A549 (cell line): Measurements from ENCODE around the gene MRPL19. TPM values are rescaled to one million over a fixed set of nuclear protein-coding genes. Genes with fewer than 3 reads are reported as not detected.

Experiments used
- ATAC-seq, 2 experiments: fragments of 200-7000 bp in 1 of 2; fragments of >200 bp in 1 of 2; cut with Nextera tagmentation in 1 of 2; cut with Tn5 transposase in 1 of 2; 3 replicates each; pipeline versions ENCODE4 v1.8.0 to v1.9.1; 2018 to 2020; ENCODE audit warnings: mild to moderate bottlenecking in 1 of 2, moderate library complexity in 1 of 2
- CTCF ChIA-PET: fragments of 300-600 bp; sonication (Branson Sonifier 250); formaldehyde crosslinking; extraction: SDS; loops from one replicate; lab custom pipeline; 2021; ENCODE audit warnings: antibody characterized with exemption, inconsistent platforms; lab: Yijun Ruan, JAX
- POLR2A ChIA-PET: fragments of 350-600 bp; formaldehyde crosslinking; extraction: SDS; loops from one replicate; lab custom pipeline; 2021; ENCODE audit warnings: antibody characterized with exemption, inconsistent platforms; lab: Yijun Ruan, JAX
- DNase-seq, 2 experiments: peaks; one replicate each; pipeline versions ENCODE4 v3.0.0 to v3.0.0-alpha.2; 2011 to 2016; ENCODE audit warnings: low read depth in 1 of 2, low spot score in 1 of 2
- FAIRE-seq: peaks from 2 replicates; lab custom pipeline; 2011; peaks lifted over from hg19 to GRCh38; lab: Jason Lieb, UNC
- H3K27ac ChIP-seq, 2 experiments: fragments of >200 bp; sonication (Bioruptor Twin); formaldehyde crosslinking; 3 replicates each; pipeline ENCODE4 v1.5.1; 2016 to 2017
- H3K4me1 ChIP-seq: fragments of >200 bp; sonication (Bioruptor Twin); formaldehyde crosslinking; 3 replicates; pipeline ENCODE4 v1.6.1; 2016
- H3K4me2 ChIP-seq: fragments of >200 bp; sonication (Bioruptor Twin); formaldehyde crosslinking; 3 replicates; pipeline ENCODE4 v1.6.1; 2016
- H3K4me3 ChIP-seq: fragments of >200 bp; sonication (Bioruptor Twin); formaldehyde crosslinking; 3 replicates; pipeline ENCODE4 v1.5.1; 2016
- H3K9me3 ChIP-seq: fragments of >200 bp; sonication (Bioruptor Twin); formaldehyde crosslinking; 3 replicates; pipeline ENCODE4 v1.6.1; 2016
- BHLHE40 ChIP-seq: IDR thresholded peaks from 2 replicates; pipeline ENCODE4 v1.6.1; 2012; ENCODE audit warnings: low read depth, low read length, inconsistent platforms
- CBX8 ChIP-seq: fragments of 200-600 bp; sonication (generic); IDR thresholded peaks from 2 replicates; pipeline ENCODE4 v1.6.1; 2016
- CHD4 ChIP-seq: fragments of 200-600 bp; sonication (generic); IDR thresholded peaks from 2 replicates; pipeline ENCODE4 v1.6.1; 2016; ENCODE audit warnings: antibody characterized with exemption, mild to moderate bottlenecking, borderline replicate concordance
- EP300 ChIP-seq, 2 experiments: fragments of >200 bp; sonication (Bioruptor Twin); formaldehyde crosslinking; IDR thresholded peaks; 2 replicates in 1 of 2; 3 replicates in 1 of 2; pipeline ENCODE4 v1.6.1; 2016 to 2017
- FOSL2 ChIP-seq, 2 experiments: fragments of 450-650 bp in 1 of 2; fragments of >200 bp in 1 of 2; sonication (Bioruptor Twin) in 1 of 2; formaldehyde crosslinking; IDR thresholded peaks; 2 replicates each; pipeline versions ENCODE4 v1.5.0 to v1.6.1; 2016 to 2020; ENCODE audit warnings: mild to moderate bottlenecking in 1 of 2, moderate library complexity in 1 of 2
- HES2 ChIP-seq: fragments of >200 bp; sonication (Bioruptor Twin); formaldehyde crosslinking; IDR thresholded peaks from 2 replicates; pipeline ENCODE4 v1.6.1; 2016
- HOXA7 ChIP-seq: fragments of 250-450 bp; sonication (Bioruptor Pico); IDR thresholded peaks from 2 replicates; pipeline ENCODE4 v1.5.0; 2020; ENCODE audit warnings: mild to moderate bottlenecking, moderate library complexity
- HOXB5 ChIP-seq: fragments of 250-450 bp; sonication (Bioruptor Pico); IDR thresholded peaks from 2 replicates; pipeline ENCODE4 v1.5.0; 2020; ENCODE audit warnings: mild to moderate bottlenecking, moderate library complexity
- JUN ChIP-seq, 2 experiments: fragments of >200 bp; sonication (Bioruptor Twin); formaldehyde crosslinking; IDR thresholded peaks; 2 replicates in 1 of 2; 3 replicates in 1 of 2; pipeline ENCODE4 v1.6.1; 2016 to 2017
- JUNB ChIP-seq: fragments of >200 bp; sonication (Bioruptor Twin); formaldehyde crosslinking; IDR thresholded peaks from 2 replicates; pipeline ENCODE4 v1.6.1; 2016
- KDM1A ChIP-seq: fragments of 200-600 bp; sonication (generic); IDR thresholded peaks from 2 replicates; pipeline ENCODE4 v1.6.1; 2016; ENCODE audit warnings: low read depth, mild to moderate bottlenecking
- MAZ ChIP-seq: fragments of 150-350 bp; IDR thresholded peaks from 2 replicates; pipeline ENCODE4 v1.6.1; 2014; ENCODE audit warnings: antibody characterized with exemption, low read depth, low read length, borderline replicate concordance
- NFE2L2 ChIP-seq: fragments of 150-350 bp; conservative IDR thresholded peaks from 2 replicates; pipeline ENCODE4 v1.6.1; 2014; ENCODE audit warnings: low read length
- PHF8 ChIP-seq: fragments of 200-600 bp; sonication (generic); IDR thresholded peaks from 2 replicates; pipeline ENCODE4 v1.6.1; 2016; ENCODE audit warnings: low read depth, mild to moderate bottlenecking, antibody characterized with exemption, moderate library complexity, borderline replicate concordance
- POLR2AphosphoS2 ChIP-seq: conservative IDR thresholded peaks from 2 replicates; pipeline ENCODE4 v1.6.1; 2012; ENCODE audit warnings: low read length, improper control_type of control experiment, inconsistent platforms
- RARB ChIP-seq: fragments of 250-450 bp; sonication (Bioruptor Pico); IDR thresholded peaks from 2 replicates; pipeline ENCODE4 v1.8.0; 2021; ENCODE audit warnings: mild to moderate bottlenecking, moderate library complexity
- RCOR1 ChIP-seq: fragments of 150-350 bp; IDR thresholded peaks from 2 replicates; pipeline ENCODE4 v1.6.1; 2014; ENCODE audit warnings: antibody characterized with exemption, low read length, low read depth
- SREBF2 ChIP-seq: fragments of 450-650 bp; IDR thresholded peaks from 2 replicates; pipeline ENCODE4 v1.6.1; 2014; ENCODE audit warnings: mild to moderate bottlenecking, moderate library complexity
- USF2 ChIP-seq: fragments of 450-650 bp; IDR thresholded peaks from 2 replicates; pipeline ENCODE4 v1.6.1; 2014; ENCODE audit warnings: antibody characterized with exemption
- ZC3H11A ChIP-seq: fragments of 450-650 bp; IDR thresholded peaks from 2 replicates; pipeline ENCODE4 v1.6.1; 2014; ENCODE audit warnings: antibody characterized with exemption, mild to moderate bottlenecking
- WGBS: methylation state at CpG from one replicate; pipeline ENCODE4 v1.1.6; 2017; ENCODE audit errors: missing lambda C conversion rate; 5-methylcytosine and 5-hydroxymethylcytosine counted together
- polyA plus RNA-seq, 4 experiments: library from polyadenylated mRNA; depleted of rRNA in 3 of 4; stranded (reverse); fragments of >200 nt; fragmentation: RNase III in 1 of 4; extraction: RNeasy Plus Mini Kit Qiagen cat#74134 plus additional on column Dnase treatment in 1 of 4; gene quantifications; 2 replicates in 3 of 4; 3 replicates in 1 of 4; pipeline ENCODE4 v1.2.3, GENCODE V29; 2011 to 2017
- TF ChIP-seq, protein P1 (sequence below): fragments of 200-600 bp; sonication (generic); IDR thresholded peaks from 2 replicates; pipeline ENCODE4 v1.6.1; 2016; ENCODE audit warnings: antibody characterized with exemption, mild to moderate bottlenecking, moderate library complexity

Gene MRPL19
- polyA plus RNA-seq, 2 of the 4 experiments (the other 2 are of a cell fraction): 70.5 to 147 TPM

DNA sequence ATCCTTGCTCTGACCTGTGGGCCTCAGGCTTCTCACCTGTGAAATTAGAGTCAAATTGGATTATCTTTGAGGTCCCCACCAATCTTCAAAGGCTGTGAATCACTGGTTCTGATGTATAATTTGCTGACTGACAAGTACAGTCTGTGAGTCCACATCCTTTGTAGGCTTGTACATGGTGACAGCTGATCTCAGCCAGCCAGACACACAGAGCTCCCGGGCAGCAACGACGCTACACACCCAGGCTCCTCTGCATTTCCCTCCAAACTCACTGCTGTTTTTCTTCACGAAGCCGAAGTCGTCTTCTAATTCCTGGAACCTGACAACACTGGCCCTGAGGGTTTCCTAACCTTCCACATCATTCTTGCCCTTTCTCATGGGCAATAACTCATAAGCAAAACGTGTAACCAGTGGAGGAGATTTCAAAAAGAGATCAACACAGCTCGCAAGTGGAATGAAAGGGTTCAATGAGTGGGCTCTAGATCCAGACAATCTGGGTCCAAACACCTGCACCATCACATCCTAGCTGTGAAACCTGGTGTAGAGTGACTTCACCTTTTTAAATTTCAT is 47.9 kb upstream of the MRPL19 start:
- TF ChIP-seq, protein P1, sequence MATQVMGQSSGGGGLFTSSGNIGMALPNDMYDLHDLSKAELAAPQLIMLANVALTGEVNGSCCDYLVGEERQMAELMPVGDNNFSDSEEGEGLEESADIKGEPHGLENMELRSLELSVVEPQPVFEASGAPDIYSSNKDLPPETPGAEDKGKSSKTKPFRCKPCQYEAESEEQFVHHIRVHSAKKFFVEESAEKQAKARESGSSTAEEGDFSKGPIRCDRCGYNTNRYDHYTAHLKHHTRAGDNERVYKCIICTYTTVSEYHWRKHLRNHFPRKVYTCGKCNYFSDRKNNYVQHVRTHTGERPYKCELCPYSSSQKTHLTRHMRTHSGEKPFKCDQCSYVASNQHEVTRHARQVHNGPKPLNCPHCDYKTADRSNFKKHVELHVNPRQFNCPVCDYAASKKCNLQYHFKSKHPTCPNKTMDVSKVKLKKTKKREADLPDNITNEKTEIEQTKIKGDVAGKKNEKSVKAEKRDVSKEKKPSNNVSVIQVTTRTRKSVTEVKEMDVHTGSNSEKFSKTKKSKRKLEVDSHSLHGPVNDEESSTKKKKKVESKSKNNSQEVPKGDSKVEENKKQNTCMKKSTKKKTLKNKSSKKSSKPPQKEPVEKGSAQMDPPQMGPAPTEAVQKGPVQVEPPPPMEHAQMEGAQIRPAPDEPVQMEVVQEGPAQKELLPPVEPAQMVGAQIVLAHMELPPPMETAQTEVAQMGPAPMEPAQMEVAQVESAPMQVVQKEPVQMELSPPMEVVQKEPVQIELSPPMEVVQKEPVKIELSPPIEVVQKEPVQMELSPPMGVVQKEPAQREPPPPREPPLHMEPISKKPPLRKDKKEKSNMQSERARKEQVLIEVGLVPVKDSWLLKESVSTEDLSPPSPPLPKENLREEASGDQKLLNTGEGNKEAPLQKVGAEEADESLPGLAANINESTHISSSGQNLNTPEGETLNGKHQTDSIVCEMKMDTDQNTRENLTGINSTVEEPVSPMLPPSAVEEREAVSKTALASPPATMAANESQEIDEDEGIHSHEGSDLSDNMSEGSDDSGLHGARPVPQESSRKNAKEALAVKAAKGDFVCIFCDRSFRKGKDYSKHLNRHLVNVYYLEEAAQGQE: no peak
- TF ChIP-seq HES2: no peak
- no peak for TF ChIP-seq ZC3H11A
- no peak for TF ChIP-seq SREBF2
- no peak for TF ChIP-seq MAZ
- TF ChIP-seq JUN (IDR thresholded peaks at IDR 0.05): no peak
- no peak for TF ChIP-seq NFE2L2
- FAIRE-seq (no peak), DNase-seq (no peak), ATAC-seq (no peak)
- Histone ChIP-seq H3K4me1 (peaks cover 62% of the 10 kb centered on the region), H3K4me2 (no peak overlapping the region), H3K27ac (peak overlapping the region in 1 of 2 experiments; percentile 80; a peak in 2 of 6 replicates), H3K9me3 (no peaks in the 10 kb centered on the region), H3K4me3 (no peak overlapping the region)
- 78% methylated on average over 8 of the region's 8 CpGs for WGBS
- POLR2A ChIA-PET: no interaction called here
- CTCF ChIA-PET: interaction anchor here (1.8 kb wide), 1 partner anchor 10 kb away, joined by 6 read pairs; no protein-coding TSS in a partner anchor

DNA sequence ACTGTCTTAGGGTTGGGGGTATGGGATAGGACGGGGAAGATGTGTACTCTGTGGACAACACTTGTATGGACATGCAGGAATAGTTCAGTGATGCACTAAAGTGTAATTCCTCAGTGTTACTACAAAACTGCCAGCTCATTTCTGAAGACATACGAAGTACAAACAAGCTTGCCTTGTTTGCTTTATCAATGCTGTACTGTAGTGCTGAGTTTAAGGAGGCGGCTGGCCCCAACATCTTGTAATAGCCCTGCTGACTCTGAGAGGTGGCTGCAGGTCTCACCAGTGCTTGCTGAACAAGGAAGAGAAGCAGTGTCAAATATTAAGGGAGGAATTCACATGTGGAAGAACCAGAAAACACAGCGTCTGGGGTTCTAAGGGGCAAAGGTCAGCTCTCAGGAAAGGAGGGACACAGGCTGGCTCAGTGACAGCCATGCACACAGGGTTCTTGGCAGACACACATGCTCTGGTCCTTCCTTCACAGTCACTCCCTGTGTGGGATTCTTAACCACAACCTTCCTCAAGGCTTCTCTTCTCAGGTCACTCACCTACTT is 46.0 kb upstream of the MRPL19 start:
- ChIA-PET CTCF (interaction anchor here (0.7 to 2.0 kb wide), 4 partner anchors 9 to 136 kb away, joined by 3 to 9 read pairs (median 5); no protein-coding TSS in a partner anchor), POLR2A (no interaction called here)
- Histone ChIP-seq H3K9me3 (no peaks in the 10 kb centered on the region), H3K27ac (peak overlapping the region; percentile 32 to 69; a peak in 5 of 6 replicates), H3K4me3 (no peak overlapping the region), H3K4me1 (peaks cover 64% of the 10 kb centered on the region), H3K4me2 (peak overlapping the region; percentile 16)
- ATAC-seq (peak in 1 of 2 experiments; percentile 14; a peak in 3 of 6 replicates), FAIRE-seq (no peak), DNase-seq (no peak)
- WGBS: 25% methylated on average over 4 of the region's 4 CpGs
- TF ChIP-seq BHLHE40 (no peak), PHF8 (no peak), MAZ (no peak), POLR2AphosphoS2 (no peak), RCOR1 (no peak), JUNB (no peak), HOXA7 (CRISPR knock-in tag) (no peak), ZC3H11A (no peak), CHD4 (no peak), EP300 (IDR thresholded peaks at IDR 0.05) (no peak), CBX8 (no peak), HOXB5 (CRISPR knock-in tag) (no peak), KDM1A (no peak), JUN (IDR thresholded peaks at IDR 0.05) (no peak)

DNA sequence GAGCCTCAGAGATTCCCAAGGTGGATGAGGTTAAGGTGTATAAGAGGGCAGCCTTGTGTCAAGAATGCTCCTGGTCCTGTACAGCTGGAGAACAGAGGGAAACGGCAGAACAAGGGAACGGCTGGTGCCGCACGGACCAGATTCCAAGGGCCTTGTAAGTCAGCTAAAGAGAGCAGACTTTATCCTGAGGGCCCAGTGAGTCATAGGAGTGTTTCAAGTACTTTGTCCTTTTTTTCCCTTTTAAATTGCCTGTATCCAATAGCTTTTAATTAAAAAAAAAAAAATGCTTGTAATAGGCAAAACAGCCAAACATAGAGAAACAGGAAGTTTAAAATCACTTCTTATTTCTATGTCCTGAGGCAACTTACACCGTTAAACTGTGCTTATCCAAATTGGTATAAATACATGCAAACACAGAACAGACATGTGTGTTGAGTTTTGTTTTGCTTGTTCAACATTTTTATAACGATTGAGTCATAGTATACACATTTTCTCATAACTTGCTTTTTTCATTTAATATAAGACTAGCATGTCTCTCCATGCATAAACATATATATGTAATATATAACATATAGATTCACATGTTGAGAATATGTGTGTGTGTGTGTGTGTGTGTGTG is 43.8 kb upstream of the MRPL19 start:
- 43% methylated on average over 6 of the region's 6 CpGs for WGBS
- DNase-seq (peak in 1 of 2 experiments; percentile 50), FAIRE-seq (no peak), ATAC-seq (peak in 1 of 2 experiments; percentile 27; a peak in 2 of 6 replicates)
- ChIA-PET POLR2A (no interaction called here), CTCF (interaction anchor here (1.4 to 5.2 kb wide), 3 partner anchors 10 to 138 kb away, joined by 3 to 54 read pairs (median 8); no protein-coding TSS in a partner anchor)
- Histone ChIP-seq H3K27ac (peak overlapping the region; percentile 50 to 68), H3K9me3 (no peaks in the 10 kb centered on the region), H3K4me3 (no peak overlapping the region), H3K4me1 (peaks cover 66% of the 10 kb centered on the region), H3K4me2 (peak overlapping the region; percentile 55)
- TF ChIP-seq RARB (no peak), USF2 (no peak), FOSL2 (IDR thresholded peaks at IDR 0.05) (no peak), FOSL2 (CRISPR knock-in tag; IDR thresholded peaks at IDR 0.05) (peak; percentile 28; the same call in 1 of the 2 replicates)
